ENCODE data around the gene SEMA7A. TPM values are rescaled to one million over a fixed set of nuclear protein-coding genes. Genes with fewer than 3 reads are reported as not detected.

Gene SEMA7A
- total RNA-seq, 1 experiment from 2014 or later = 0.45 TPM

DNA sequence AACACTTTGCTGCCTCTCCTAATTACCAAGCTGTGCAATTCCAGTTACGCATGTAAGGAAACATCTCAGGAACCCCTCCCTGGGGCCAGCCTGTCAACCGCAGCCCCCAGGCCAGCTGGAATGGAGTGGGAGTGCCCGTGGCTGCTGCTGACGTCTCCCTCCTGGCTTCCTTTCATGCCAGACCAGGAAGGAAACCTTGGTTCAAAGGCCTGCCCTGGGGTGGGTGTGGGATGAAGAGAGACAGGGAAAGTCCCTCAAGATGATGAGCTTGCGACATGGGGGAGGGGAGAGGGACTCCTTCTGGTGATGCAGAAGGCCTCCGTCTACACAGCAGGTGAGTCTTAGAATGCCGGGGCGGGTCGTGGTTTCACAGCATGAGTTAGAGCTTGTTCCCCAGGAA, 54.9 kb downstream of the SEMA7A start:
- ChIA-PET CTCF (interaction anchor here (1.1 kb wide), 1 partner anchor 390 kb away, joined by 4 read pairs; no protein-coding TSS in a partner anchor), POLR2A (ENCODE audit: low non-redundant PET) (no interaction called here)
- intact Hi-C loops (cut with micrococcal nuclease; ENCODE audit: unreplicated experiment) = no loop called here
- BruUV-seq (replicated peaks) = no TSS peak
- H3K9me3 ChIP-seq (ENCODE audit: low read depth, low read length, poor library complexity, severe bottlenecking) = no peaks in the 10 kb centered on the region
- H3K36me3 ChIP-seq (ENCODE audit: insufficient read depth, low read length, poor library complexity, severe bottlenecking) = no peaks in the 10 kb centered on the region
- TF ChIP-seq, protein P1, sequence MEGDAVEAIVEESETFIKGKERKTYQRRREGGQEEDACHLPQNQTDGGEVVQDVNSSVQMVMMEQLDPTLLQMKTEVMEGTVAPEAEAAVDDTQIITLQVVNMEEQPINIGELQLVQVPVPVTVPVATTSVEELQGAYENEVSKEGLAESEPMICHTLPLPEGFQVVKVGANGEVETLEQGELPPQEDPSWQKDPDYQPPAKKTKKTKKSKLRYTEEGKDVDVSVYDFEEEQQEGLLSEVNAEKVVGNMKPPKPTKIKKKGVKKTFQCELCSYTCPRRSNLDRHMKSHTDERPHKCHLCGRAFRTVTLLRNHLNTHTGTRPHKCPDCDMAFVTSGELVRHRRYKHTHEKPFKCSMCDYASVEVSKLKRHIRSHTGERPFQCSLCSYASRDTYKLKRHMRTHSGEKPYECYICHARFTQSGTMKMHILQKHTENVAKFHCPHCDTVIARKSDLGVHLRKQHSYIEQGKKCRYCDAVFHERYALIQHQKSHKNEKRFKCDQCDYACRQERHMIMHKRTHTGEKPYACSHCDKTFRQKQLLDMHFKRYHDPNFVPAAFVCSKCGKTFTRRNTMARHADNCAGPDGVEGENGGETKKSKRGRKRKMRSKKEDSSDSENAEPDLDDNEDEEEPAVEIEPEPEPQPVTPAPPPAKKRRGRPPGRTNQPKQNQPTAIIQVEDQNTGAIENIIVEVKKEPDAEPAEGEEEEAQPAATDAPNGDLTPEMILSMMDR (conservative IDR thresholded peaks at IDR 0.05; ENCODE audit: low read depth, low read length) = no peak
- no peak overlapping the region for H3K4me3 ChIP-seq (ENCODE audit: low read depth, low read length, poor library complexity, severe bottlenecking)
- DNase-seq (ENCODE audit: low spot score) = no peak
- peaks cover 7% of the 10 kb centered on the region for H3K4me1 ChIP-seq (ENCODE audit: insufficient read depth, low read length, poor library complexity, severe bottlenecking)
- H3K27ac ChIP-seq (ENCODE audit: low read depth, low read length, poor library complexity, severe bottlenecking) = no peak overlapping the region
- H3K27me3 ChIP-seq (replicated peaks; ENCODE audit: insufficient read depth, low read depth, low read length, poor library complexity) = no peaks in the 10 kb centered on the region

DNA sequence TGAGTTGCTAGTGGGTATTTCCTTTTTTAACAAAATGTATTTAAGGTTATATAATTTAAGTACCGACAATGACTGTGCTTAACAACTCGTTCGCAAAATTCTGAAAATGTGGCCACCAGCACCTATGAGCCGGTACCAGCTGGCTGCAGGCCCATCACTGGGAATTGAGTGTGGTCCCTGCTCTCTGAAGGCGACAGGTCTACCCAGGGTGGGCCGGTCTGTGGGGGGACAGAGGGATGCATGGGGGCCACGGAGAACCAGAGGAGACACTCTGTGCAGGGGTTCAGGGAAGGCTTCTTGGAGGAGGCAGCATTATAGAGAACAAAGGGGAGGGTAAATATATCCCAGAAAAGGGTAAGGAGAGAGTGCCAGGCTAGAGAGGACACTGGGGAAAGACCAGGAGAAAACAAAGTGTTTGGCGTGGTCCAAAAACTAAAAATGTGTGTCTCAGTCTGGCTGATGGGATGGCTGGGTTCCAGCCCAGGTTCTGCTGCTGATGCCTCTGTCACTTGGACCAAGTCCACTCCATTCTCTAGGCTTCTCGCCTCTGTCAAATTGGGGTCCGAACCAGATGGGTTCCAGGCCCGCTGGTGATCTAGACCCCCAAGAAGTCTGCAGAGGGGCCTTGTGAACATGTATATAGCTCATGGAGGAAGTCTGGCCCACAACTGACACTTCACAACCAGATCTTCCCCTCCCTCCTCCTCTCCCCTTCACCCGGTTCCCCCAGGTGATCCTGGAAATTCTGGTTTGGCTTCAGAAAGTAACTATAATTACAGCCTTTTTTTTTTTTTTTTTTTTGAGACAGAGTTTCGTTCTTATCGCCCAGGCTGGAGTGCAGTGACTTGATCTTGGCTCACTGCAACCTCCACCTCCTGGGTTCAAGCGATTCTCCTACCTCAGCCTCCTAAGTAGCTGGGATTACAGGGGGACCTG, 55.7 kb downstream of the SEMA7A start:
- no TSS peak for BruUV-seq (replicated peaks)
- DNase-seq (ENCODE audit: low spot score) = no peak
- no peak overlapping the region for H3K4me3 ChIP-seq (ENCODE audit: low read depth, low read length, poor library complexity, severe bottlenecking)
- ChIA-PET CTCF (no interaction called here), POLR2A (ENCODE audit: low non-redundant PET) (no interaction called here)
- H3K36me3 ChIP-seq (ENCODE audit: insufficient read depth, low read length, poor library complexity, severe bottlenecking) = no peaks in the 10 kb centered on the region
- intact Hi-C loops (cut with micrococcal nuclease; ENCODE audit: unreplicated experiment) = no loop called here
- no peaks in the 10 kb centered on the region for H3K9me3 ChIP-seq (ENCODE audit: low read depth, low read length, poor library complexity, severe bottlenecking)
- no peaks in the 10 kb centered on the region for H3K27me3 ChIP-seq (replicated peaks; ENCODE audit: insufficient read depth, low read depth, low read length, poor library complexity)
- H3K27ac ChIP-seq (ENCODE audit: low read depth, low read length, poor library complexity, severe bottlenecking) = no peak overlapping the region
- TF ChIP-seq, protein P1 (conservative IDR thresholded peaks at IDR 0.05; ENCODE audit: low read depth, low read length) = no peak
- no peak for TF ChIP-seq EZH2 (IDR thresholded peaks at IDR 0.05; ENCODE audit: borderline replicate concordance, low read depth, low read length, poor library complexity, severe bottlenecking)
- peaks cover 7% of the 10 kb centered on the region for H3K4me1 ChIP-seq (ENCODE audit: insufficient read depth, low read length, poor library complexity, severe bottlenecking)

DNA sequence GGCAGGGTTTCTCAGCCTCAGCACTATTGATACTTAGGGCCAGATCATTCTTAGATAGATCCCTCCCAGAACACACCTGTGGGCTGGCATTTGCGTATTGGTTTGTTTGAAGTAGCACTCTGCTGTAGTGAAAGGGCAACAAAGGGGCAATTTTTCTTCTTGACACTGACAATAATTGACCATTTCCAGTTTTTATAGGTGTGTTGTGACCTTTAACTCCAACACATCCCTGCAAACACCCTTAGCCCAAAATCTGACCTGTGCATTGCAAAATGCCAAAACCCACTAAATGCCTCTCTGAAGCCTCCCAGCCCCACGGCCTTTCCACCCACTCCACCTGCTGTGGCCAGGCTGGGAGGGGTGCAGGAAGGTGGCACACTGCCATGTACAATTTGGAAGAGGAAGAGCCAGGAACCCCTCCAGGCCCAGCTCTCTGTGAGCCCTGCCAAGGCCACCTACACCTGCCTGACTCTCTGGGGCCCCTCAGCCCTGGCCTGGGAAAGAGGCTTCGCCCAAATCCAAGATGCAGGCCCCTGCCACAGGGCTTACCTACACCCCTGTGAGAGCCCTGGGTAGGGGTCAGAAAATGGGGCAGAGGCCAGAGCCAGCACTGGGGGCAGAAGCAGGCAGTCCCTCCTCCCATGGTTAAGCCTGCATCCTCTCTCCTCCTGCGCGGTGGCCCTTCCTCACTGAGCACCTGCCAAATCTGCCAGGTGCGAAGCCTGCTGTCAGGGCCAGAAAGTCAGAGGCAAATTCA, 56.8 kb downstream of the SEMA7A start:
- intact Hi-C loops (cut with micrococcal nuclease; ENCODE audit: unreplicated experiment) = no loop called here
- ChIA-PET CTCF (no interaction called here), POLR2A (ENCODE audit: low non-redundant PET) (no interaction called here)
- Histone ChIP-seq H3K9me3 (ENCODE audit: low read depth, low read length, poor library complexity, severe bottlenecking) (no peaks in the 10 kb centered on the region), H3K27me3 (replicated peaks; ENCODE audit: insufficient read depth, low read depth, low read length, poor library complexity) (peaks cover 8% of the 10 kb centered on the region), H3K4me1 (ENCODE audit: insufficient read depth, low read length, poor library complexity, severe bottlenecking) (peaks cover 7% of the 10 kb centered on the region), H3K36me3 (ENCODE audit: insufficient read depth, low read length, poor library complexity, severe bottlenecking) (no peaks in the 10 kb centered on the region), H3K4me3 (ENCODE audit: low read depth, low read length, poor library complexity, severe bottlenecking) (no peak overlapping the region), H3K27ac (ENCODE audit: low read depth, low read length, poor library complexity, severe bottlenecking) (no peak overlapping the region)
- TF ChIP-seq, protein P1 (conservative IDR thresholded peaks at IDR 0.05; ENCODE audit: low read depth, low read length) = no peak
- TF ChIP-seq EZH2 (IDR thresholded peaks at IDR 0.05; ENCODE audit: borderline replicate concordance, low read depth, low read length, poor library complexity, severe bottlenecking) = no peak
- no peak for DNase-seq (ENCODE audit: low spot score)
- BruUV-seq (replicated peaks) = no TSS peak

All from A673 (cell line).